Measurements from ENCODE around the gene TARBP1. TPM values are rescaled to one million over a fixed set of nuclear protein-coding genes. Genes with fewer than 3 reads are reported as not detected.
A peak's percentile ranks its signal among the peaks of the same experiment; 100 is the strongest.
"Not testable (repeated sequence)": the region's sequence is repeated elsewhere in the genome, so short reads cannot be mapped to it uniquely, and the experiment has no call there.

Gene TARBP1, protein sequence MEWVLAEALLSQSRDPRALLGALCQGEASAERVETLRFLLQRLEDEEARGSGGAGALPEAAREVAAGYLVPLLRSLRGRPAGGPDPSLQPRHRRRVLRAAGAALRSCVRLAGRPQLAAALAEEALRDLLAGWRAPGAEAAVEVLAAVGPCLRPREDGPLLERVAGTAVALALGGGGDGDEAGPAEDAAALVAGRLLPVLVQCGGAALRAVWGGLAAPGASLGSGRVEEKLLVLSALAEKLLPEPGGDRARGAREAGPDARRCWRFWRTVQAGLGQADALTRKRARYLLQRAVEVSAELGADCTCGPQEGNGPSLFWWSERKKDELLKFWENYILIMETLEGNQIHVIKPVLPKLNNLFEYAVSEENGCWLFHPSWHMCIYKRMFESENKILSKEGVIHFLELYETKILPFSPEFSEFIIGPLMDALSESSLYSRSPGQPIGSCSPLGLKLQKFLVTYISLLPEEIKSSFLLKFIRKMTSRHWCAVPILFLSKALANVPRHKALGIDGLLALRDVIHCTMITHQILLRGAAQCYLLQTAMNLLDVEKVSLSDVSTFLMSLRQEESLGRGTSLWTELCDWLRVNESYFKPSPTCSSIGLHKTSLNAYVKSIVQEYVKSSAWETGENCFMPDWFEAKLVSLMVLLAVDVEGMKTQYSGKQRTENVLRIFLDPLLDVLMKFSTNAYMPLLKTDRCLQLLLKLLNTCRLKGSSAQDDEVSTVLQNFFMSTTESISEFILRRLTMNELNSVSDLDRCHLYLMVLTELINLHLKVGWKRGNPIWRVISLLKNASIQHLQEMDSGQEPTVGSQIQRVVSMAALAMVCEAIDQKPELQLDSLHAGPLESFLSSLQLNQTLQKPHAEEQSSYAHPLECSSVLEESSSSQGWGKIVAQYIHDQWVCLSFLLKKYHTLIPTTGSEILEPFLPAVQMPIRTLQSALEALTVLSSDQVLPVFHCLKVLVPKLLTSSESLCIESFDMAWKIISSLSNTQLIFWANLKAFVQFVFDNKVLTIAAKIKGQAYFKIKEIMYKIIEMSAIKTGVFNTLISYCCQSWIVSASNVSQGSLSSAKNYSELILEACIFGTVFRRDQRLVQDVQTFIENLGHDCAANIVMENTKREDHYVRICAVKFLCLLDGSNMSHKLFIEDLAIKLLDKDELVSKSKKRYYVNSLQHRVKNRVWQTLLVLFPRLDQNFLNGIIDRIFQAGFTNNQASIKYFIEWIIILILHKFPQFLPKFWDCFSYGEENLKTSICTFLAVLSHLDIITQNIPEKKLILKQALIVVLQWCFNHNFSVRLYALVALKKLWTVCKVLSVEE (N-terminal part only)
- 10 to 100 TPM in 11 of 12 donors, not detected in 1; 17.6 to 62.7 (median 36.1) TPM for polyA plus RNA-seq (ENCODE audit: insufficient read length in 12 of 12)
- long read RNA-seq, donor 1, full-length matches to known transcripts, result 6 of 17 reads
- long read RNA-seq, donor 1, partial matches to known transcripts, result 11 of 17 reads
- long read RNA-seq, donor 1, other reads (novel, unspliced or antisense), result 0 of 17 reads
- long read RNA-seq, donor 2, partial matches to known transcripts, result 0 of 1 reads
- long read RNA-seq, donor 2, other reads (novel, unspliced or antisense), result 0 of 1 reads
- long read RNA-seq, donor 3, partial matches to known transcripts, result 0 of 1 reads
- long read RNA-seq, donor 3, other reads (novel, unspliced or antisense), result 0 of 1 reads
- long read RNA-seq, donor 4, result 0 reads
- long read RNA-seq, donor 5, partial matches to known transcripts, result 5 of 8 reads
- long read RNA-seq, donor 5, other reads (novel, unspliced or antisense), result 0 of 8 reads
- long read RNA-seq, donor 6, partial matches to known transcripts, result 5 of 7 reads
- long read RNA-seq, donor 6, other reads (novel, unspliced or antisense), result 0 of 7 reads
- long read RNA-seq, donor 7, partial matches to known transcripts, result 0 of 2 reads
- long read RNA-seq, donor 7, other reads (novel, unspliced or antisense), result 0 of 2 reads
- long read RNA-seq, donor 8, full-length matches to known transcripts, result 1 of 1 reads
- long read RNA-seq, donor 8, partial matches to known transcripts, result 0 of 1 reads
- long read RNA-seq, donor 8, other reads (novel, unspliced or antisense), result 0 of 1 reads
- long read RNA-seq, donor 9, partial matches to known transcripts, result 0 of 1 reads
- long read RNA-seq, donor 9, other reads (novel, unspliced or antisense), result 0 of 1 reads
- long read RNA-seq, donor 10, partial matches to known transcripts, result 0 of 6 reads
- long read RNA-seq, donor 10, other reads (novel, unspliced or antisense), result 0 of 6 reads
- long read RNA-seq, donor 11, partial matches to known transcripts, result 0 of 1 reads
- long read RNA-seq, donor 11, other reads (novel, unspliced or antisense), result 0 of 1 reads

- peak; percentile 71 for DNase-seq
Measured at GRCh38 chr1:234478481-234479309, at the start of gene TARBP1. TARBP1 (minus strand) TSS chr1:234479179; CDS start chr1:234479103, 76 bp downstream.

- no peak for DNase-seq
Measured at GRCh38 chr1:234528074-234528865, 49.3 kb upstream of the TARBP1 start.

- no peak for DNase-seq
Measured at GRCh38 chr1:234527346-234527745, 48.4 kb upstream of the TARBP1 start.

GRCh38 chr1:234526922-234527321 lies 47.9 kb upstream of the TARBP1 start:
- DNase-seq, result no peak

DNA sequence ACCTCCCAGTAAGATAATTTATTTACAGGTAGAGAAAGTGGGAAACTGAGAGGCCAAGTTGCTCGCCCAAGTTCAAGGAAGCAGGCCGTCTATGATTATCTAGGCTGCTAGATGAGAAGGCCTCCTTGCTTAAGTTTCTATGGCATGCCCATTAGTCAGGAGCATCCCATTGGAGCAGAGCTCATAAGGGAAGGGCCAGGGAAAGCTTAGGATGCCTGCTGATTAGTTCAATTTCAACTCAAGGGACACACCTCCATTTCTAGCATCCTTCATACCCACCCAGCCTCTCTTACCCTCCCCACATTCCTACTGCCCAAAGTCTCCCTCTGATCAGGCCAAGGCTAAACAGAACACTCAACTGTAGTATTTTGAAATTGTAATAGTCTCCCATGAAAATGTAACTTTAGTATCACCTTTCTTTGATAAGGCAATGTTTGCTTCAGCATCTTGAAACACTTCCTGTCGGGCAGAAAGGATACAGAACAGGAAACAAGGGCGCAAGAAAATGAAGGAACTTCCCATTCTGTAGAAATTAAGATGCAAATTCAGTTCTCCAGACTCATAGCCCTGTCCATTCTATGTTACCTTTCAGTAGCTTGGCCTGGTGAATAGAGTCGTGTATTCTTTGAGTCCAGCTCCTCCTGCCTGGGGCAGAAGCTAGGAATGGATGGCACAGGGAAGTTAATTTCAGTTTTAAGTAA lies 46.3 kb upstream of the TARBP1 start:
- no peak for DNase-seq

DNA sequence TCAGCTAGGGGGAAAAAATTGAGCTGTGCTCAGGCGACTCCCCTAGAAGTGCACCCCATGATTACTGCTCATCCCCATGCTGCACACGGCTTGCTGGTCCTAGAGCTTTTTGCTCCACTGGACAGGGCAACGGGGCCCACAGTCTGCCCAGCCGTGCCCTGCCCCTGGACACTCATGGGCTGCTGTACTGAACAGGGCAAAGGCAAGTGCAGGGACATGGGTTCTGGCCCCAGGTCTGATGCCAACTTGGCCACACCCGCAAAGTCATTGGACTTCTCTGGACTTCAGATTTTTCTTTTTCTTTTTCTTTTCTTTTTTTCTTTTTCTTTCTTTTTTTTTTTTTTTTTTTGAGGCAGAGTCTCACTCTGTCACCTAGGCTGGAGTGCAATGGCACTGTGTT lies 42.9 kb upstream of the TARBP1 start:
- no peak for DNase-seq

DNA sequence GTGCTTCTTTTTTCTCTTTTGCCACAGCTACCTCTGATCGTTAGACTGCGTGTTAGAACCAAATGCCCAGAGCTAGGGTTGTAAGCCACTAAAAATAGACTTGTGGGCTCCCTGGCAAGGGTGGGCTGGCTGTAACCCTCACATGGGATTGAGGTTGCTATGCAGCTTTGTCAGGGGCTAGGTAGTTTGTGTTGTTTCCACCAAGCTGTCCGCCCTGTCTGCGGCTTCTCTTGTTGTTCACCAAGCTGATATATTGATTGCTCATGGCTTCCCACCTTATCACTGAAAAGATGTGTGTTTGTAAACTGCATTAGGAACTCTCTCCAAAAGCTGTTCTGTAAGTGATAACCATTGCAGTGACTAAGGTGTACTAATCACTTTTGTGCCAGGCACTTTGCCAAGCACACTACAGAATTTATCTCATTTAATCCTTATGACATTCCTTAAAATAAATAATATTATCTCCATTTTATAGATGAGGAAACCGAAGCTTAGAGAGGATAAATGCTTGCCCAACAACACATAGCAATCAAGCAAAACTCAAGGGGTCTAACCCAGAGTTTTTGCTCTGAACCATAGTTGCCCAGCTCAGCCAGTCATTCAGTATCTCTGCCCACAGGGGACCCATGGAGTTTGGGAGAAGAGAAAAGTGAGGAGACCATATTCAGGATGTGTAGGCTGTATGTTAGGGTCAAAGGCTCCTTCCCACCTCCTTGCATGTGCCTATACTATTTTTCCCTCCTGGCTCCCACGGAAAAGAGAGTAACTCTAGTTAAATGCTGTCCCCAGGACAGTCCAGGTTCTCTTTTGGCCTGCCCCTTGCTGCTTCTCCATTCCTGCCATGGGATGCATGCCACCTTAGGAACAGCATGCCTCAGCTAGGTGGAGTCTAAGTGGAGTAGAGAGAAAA lies 42.2 kb upstream of the TARBP1 start:
- no peak for DNase-seq

GRCh38 chr1:234519506-234519905 lies 40.5 kb upstream of the TARBP1 start:
- DNase-seq, result no peak

GRCh38 chr1:234518876-234519275 lies 39.9 kb upstream of the TARBP1 start:
- no peak for DNase-seq

GRCh38 chr1:234518086-234518485 lies 39.1 kb upstream of the TARBP1 start:
- not testable (repeated sequence) for DNase-seq

DNA sequence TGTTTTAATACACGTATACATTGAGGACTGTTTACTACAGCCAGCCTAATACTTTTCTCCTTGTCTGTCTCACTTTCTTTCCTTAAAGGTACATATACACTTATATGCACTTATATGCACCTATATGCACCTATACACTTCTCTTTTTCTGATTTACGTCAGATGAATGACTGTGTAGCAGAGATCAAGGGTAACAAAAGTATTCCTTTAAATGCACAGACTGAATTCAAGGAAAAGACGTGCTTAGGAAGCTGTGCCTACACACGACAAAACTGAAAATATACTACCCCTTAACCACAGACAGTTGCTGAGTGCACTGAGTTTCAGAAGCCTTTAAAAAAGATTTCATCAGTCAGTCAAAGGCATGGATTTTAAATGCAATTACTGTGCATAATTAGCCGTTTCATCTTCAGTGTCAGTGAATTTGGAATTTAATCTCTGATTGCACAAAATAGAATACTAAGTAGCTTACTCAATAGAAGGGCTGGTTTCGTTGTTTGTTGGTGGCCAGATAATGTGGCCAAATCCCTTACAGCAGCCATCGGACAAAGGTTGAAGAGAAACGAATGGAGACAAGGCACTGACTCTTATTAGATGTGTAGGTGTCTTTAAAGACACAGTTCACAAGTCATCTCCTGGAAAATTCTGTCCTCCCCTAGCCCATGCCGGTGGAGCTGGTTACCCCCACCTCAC lies 38.3 kb upstream of the TARBP1 start:
- DNase-seq, result no peak

- no peak for DNase-seq
Measured at GRCh38 chr1:234515821-234516241, 36.9 kb upstream of the TARBP1 start.

DNA sequence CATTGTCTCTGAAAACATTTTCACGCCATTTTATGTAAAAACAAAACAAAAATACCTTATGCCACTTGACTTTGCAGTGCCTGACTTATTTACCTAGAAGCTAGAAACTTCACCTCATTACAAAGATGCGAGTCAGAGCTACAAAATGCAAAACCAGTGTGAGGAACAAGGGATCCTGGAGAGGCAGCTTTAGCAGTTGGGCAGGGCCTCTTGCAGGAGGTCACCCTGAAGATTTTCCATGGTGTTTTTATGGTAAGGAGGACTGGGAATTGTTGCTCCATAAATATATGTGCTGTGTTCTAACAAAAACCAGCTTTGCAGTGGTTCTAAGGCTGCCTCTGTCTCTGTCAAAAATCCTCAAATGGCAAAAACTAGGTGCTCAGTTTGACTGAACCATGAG lies 36.4 kb upstream of the TARBP1 start:
- DNase-seq, result no peak

DNA sequence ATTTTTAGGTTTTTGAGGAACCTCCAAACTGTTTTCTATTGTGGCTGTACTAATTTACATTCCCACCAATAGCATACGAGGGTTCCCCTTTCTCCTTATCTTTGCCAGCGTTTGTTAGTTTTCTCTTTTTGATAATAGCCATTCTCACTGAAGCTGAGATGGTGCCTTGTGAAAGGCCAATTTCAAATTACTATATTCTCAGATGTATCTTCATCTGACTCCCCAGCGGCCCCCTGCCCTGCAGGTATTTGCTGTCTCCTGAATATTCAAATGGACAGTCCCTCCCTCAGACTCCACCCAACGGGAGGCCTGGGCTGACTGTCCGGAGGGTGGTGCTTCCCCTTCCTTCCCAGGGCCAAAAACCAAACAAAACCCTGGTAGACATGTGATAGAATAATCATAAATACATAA lies 33.5 kb upstream of the TARBP1 start:
- DNase-seq, result no peak
